Activated CD8-positive, alpha-beta memory T cell treated with anti-CD3 and anti-CD28 coated beads for 1 hour (primary cell): ENCODE results near the gene SPATA13.

Experiments
- DNase-seq, 2 donors: peaks; one replicate each; pipeline ENCODE4 v3.0.0-alpha.2; 2020; ENCODE audit warnings: low read depth in 1 of 2; ENCODE audit errors: extremely low read depth in 1 of 2

The SPATA13 gene

GRCh38 chr13:24273926-24274325 lies 113.4 kb downstream of the SPATA13 start:
- DNase-seq: no peak

GRCh38 chr13:24274452-24275021 lies 114.0 kb downstream of the SPATA13 start:
- DNase-seq: no peak

GRCh38 chr13:24275041-24275440 lies 114.5 kb downstream of the SPATA13 start:
- no peak for DNase-seq

- no peak for DNase-seq
Observed at GRCh38 chr13:24276306-24276705, 115.8 kb downstream of the SPATA13 start.

- no peak for DNase-seq
Observed at GRCh38 chr13:24276861-24277260, 116.3 kb downstream of the SPATA13 start.

GRCh38 chr13:24277761-24278160 lies 117.2 kb downstream of the SPATA13 start:
- DNase-seq: no peak

- no peak for DNase-seq
Observed at GRCh38 chr13:24279327-24280110, 119.0 kb downstream of the SPATA13 start.

- DNase-seq: no peak
Observed at GRCh38 chr13:24280720-24281119, 120.2 kb downstream of the SPATA13 start.

GRCh38 chr13:24281188-24282008 lies 120.9 kb downstream of the SPATA13 start:
- DNase-seq: no peak

GRCh38 chr13:24282256-24282655 lies 121.7 kb downstream of the SPATA13 start:
- no peak for DNase-seq

GRCh38 chr13:24284889-24285565 lies 124.5 kb downstream of the SPATA13 start:
- no peak for DNase-seq

GRCh38 chr13:24286624-24287023 lies 126.1 kb downstream of the SPATA13 start:
- DNase-seq: no peak

- DNase-seq: no peak
Observed at GRCh38 chr13:24287748-24288287, 127.3 kb downstream of the SPATA13 start.

GRCh38 chr13:24288870-24289269 lies 128.3 kb downstream of the SPATA13 start:
- DNase-seq: no peak

- DNase-seq: no peak
Observed at GRCh38 chr13:24290280-24290932, 129.9 kb downstream of the SPATA13 start.

- no peak for DNase-seq
Observed at GRCh38 chr13:24292481-24292880, 132.0 kb downstream of the SPATA13 start.

GRCh38 chr13:24293746-24294145 lies 133.2 kb downstream of the SPATA13 start:
- no peak for DNase-seq

- DNase-seq: no peak
Observed at GRCh38 chr13:24299488-24300114, 139.1 kb downstream of the SPATA13 start.

GRCh38 chr13:24301434-24301833 lies 140.9 kb downstream of the SPATA13 start:
- no peak for DNase-seq

- no peak for DNase-seq
Observed at GRCh38 chr13:24301911-24302310, 141.4 kb downstream of the SPATA13 start.
